ENCODE data around the gene DPEP2.
A peak's percentile ranks its signal among the peaks of the same experiment; 100 is the strongest.
"Not testable (repeated sequence)": the region's sequence is repeated elsewhere in the genome, so short reads cannot be mapped to it uniquely, and the experiment has no call there.

The DPEP2 gene, protein sequence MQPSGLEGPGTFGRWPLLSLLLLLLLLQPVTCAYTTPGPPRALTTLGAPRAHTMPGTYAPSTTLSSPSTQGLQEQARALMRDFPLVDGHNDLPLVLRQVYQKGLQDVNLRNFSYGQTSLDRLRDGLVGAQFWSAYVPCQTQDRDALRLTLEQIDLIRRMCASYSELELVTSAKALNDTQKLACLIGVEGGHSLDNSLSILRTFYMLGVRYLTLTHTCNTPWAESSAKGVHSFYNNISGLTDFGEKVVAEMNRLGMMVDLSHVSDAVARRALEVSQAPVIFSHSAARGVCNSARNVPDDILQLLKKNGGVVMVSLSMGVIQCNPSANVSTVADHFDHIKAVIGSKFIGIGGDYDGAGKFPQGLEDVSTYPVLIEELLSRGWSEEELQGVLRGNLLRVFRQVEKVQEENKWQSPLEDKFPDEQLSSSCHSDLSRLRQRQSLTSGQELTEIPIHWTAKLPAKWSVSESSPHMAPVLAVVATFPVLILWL

DNA sequence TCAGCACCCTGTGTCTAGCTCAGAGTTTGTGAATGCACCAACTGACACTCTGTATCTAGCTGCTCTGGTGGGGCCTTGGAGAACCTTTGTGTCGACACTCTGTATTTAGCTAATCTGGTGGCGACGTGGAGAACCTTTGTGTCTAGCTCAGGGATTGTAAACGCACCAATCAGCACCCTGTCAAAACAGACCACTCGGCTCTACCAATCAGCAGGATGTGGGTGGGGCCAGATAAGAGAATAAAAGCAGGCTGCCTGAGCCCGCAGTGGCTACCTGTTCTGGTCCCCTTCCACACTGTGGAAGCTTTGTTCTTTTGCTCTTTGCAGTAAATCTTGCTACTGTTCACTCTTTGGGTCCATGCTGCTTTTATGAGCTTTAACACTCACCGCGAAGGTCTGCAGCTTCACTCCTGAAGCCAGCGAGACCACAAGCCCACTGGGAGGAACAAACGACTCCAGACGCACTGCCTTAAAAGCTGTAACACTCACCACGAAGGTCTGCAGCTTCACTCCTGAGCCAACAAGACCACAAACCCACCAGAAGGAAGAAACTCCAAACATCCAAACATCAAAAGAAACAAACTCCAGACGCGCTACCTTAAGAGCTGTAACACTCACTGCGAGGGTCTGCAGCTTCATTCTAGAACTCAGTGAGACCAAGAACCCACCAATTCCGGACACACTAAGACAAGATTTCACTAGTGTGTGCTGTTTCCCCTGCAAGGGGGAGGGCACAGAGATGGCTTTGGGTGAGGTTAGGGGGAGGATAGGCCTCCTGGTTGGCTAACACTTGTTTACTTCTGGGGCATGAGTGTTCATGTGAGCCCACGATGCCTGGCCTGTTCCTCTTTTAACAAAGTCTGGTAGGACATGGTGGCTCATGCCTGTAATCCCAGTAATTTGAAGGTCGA, at the start of gene DPEP2:
DPEP2 (minus strand) TSS at position 706 of the 910 bp plus-strand sequence. CDS start 6,272 bp downstream, outside the sequence.
- Mint-ChIP-seq H3K4me1 (ENCODE audit: low read depth) (peaks cover 65% of the 10 kb centered on the region), H3K36me3 (ENCODE audit: low read depth) (peaks cover 39% of the 10 kb centered on the region), H3K27ac (peak within 1 kb of the TSS; percentile 98), H3K4me3 (peak within 1 kb of the TSS; percentile 76)
- intact Hi-C loops (cut with micrococcal nuclease); H3K27me3 Mint-ChIP-seq; H3K9me3 Mint-ChIP-seq: not testable (repeated sequence)

DNA sequence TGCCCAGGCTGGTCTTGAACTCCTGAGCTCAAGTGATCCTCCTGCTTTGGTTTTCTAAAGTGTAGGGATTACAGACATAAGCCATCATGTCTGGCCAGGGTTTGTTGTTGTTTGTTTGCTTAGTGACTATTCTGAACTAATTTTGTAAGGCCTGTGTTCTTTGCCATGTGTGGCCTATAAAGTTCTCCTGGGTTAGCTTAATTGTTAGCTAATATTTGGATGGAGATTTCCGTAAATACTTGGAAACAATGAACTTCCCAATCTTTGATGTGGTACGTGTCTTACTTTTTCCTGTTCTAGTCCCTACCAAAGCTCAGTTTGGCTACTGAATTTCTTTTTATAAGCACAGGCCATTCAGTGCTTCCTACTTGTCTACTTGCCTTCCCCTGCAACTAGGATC, 48.7 kb upstream of the DPEP2 start:
- Mint-ChIP-seq H3K9me3 (no peaks in the 10 kb centered on the region), H3K27me3 (no peaks in the 10 kb centered on the region), H3K36me3 (ENCODE audit: low read depth) (peaks cover 85% of the 10 kb centered on the region), H3K4me1 (ENCODE audit: low read depth) (peaks cover 19% of the 10 kb centered on the region), H3K4me3 (no peak overlapping the region), H3K27ac (no peak overlapping the region)
- intact Hi-C loops (cut with micrococcal nuclease) = no loop called here

DNA sequence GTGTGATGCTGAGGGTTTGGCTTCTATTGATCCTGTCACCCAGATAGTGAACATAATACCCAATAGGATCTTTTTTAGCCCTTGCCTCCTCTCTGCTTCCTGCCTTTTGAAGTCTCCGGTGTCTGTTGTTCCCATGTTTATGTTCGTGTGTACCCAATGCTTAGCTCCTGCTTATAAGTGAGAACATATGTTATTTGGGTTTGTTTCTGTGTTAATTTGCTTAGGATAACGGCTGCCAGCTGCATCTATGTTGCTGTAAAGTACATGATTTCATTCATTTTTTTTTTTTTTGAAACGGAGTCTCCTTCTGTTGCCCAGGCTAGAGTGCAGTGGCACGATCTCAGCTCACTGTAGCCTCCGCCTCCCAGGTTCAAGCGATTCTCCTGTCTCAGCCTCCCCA, 46.8 kb upstream of the DPEP2 start:
- H3K27ac Mint-ChIP-seq = no peak overlapping the region
- H3K36me3 Mint-ChIP-seq (ENCODE audit: low read depth) = peaks cover 69% of the 10 kb centered on the region
- no peaks in the 10 kb centered on the region for H3K27me3 Mint-ChIP-seq
- H3K4me1 Mint-ChIP-seq (ENCODE audit: low read depth) = peaks cover 27% of the 10 kb centered on the region
- H3K4me3 Mint-ChIP-seq = no peak overlapping the region
- intact Hi-C loops (cut with micrococcal nuclease) = no loop called here
- H3K9me3 Mint-ChIP-seq = no peaks in the 10 kb centered on the region

DNA sequence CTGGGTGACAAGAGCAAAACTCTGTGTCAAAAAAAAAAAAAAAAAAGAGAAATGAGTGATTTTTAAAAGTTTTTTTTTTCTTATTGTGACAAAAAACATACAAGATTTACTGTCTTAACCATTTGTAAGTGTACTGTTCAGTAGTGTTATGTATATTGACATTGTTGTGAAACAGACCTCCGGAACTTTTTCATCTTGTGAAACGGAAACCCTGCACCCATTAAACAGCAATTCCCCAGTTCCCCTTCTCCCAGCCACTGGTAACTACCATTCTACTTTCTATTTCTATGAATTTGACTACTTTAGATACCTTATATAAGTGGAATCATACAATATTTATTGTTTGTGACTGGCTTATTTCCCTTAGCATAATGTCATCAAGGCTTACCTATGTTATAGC, 42.5 kb upstream of the DPEP2 start:
- no peaks in the 10 kb centered on the region for H3K27me3 Mint-ChIP-seq
- peaks cover 50% of the 10 kb centered on the region for H3K4me1 Mint-ChIP-seq (ENCODE audit: low read depth)
- peaks cover 47% of the 10 kb centered on the region for H3K36me3 Mint-ChIP-seq (ENCODE audit: low read depth)
- peak overlapping the region; percentile 62 for H3K27ac Mint-ChIP-seq
- H3K4me3 Mint-ChIP-seq = no peak overlapping the region
- intact Hi-C loops (cut with micrococcal nuclease) = loop anchor here (5.0 kb wide), 1 partner anchor 369 kb away; no protein-coding TSS in a partner anchor
- no peaks in the 10 kb centered on the region for H3K9me3 Mint-ChIP-seq

DNA sequence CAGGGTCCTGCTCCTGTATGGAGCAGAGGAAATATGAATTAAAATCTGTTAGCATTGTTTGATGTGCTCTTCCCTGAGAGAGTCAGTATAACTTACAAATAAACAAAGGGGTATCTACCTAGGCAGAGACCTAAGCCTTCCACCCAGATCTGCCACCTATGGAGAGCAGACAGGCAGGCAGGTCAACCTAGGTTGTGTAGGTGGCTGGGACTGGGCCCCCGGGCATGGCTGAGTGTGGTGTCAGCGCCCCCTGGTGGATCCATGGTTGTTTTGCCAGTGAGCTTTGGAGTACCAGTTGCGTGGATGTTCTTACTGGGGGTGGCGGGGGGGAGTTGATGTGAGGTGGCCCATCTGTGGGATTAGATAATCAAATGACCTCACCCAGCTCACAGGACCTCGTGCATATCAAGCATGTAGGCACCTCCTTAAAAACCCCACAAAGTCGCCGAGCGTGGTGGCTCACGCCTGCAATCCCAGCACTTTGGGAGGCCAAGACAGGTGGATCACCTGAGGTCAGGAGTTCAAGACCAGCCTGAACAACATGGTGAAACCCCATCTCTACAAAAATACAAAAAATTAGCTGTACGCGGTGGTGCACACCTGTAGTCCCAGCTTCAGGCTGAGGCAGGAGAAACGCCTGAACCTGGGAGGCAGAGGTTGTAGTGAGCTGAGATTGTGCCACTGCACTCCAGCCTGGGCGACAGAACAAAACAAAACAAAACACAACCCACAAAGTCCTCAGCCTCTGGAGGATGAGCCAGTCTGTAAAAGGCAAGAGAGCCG, 41.4 kb upstream of the DPEP2 start:
- intact Hi-C loops (cut with micrococcal nuclease) = loop anchor here (1.0 to 5.0 kb wide), 2 partner anchors 47 to 368 kb away; no protein-coding TSS in a partner anchor
- Mint-ChIP-seq H3K36me3 (ENCODE audit: low read depth) (peaks cover 40% of the 10 kb centered on the region), H3K9me3 (no peaks in the 10 kb centered on the region), H3K27me3 (no peaks in the 10 kb centered on the region), H3K4me1 (ENCODE audit: low read depth) (peaks cover 53% of the 10 kb centered on the region), H3K4me3 (no peak overlapping the region), H3K27ac (peak overlapping the region; percentile 62)

DNA sequence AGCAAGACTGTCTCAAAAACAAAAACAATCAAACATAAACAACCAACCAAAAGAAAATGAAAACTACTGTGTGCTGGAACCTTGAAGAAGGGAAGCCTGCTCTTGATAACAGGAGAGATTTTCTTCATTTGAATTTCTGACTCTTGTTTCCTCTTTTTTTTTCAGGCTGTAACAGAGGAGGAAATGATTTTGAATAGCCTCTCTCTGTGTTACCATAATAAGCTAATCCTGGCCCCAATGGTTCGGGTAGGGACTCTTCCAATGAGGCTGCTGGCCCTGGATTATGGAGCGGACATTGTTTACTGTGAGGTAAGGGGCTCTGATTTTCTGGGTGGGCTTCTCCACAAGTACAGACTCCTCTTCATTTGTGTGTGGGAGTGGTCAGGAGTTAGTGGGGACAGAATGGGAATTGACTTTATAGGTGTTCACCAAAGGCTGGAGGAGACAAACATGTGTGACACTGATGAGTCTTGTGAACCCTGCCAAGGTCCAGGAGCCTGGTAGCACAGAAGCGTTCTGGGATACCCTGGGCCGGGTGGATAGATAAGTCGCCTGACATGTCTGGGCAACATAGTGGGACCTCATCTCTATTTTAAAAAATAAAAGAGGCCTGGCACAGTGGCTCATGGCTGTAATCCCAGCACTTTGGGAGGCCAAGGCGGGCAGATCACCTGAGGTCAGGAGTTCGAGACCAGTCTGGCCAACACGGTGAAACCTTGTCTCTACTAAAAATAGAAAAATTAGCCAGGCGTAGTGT, 38.7 kb upstream of the DPEP2 start:
- Mint-ChIP-seq H3K4me1 (ENCODE audit: low read depth) (peaks cover 45% of the 10 kb centered on the region), H3K36me3 (ENCODE audit: low read depth) (peaks cover 31% of the 10 kb centered on the region), H3K9me3 (no peaks in the 10 kb centered on the region), H3K4me3 (peak overlapping the region; percentile 61), H3K27ac (peak overlapping the region; percentile 88), H3K27me3 (no peaks in the 10 kb centered on the region)
- intact Hi-C loops (cut with micrococcal nuclease) = loop anchor here (5.0 kb wide), 1 partner anchor 101 kb away; the partner anchor contains the start of gene PSMB10

DNA sequence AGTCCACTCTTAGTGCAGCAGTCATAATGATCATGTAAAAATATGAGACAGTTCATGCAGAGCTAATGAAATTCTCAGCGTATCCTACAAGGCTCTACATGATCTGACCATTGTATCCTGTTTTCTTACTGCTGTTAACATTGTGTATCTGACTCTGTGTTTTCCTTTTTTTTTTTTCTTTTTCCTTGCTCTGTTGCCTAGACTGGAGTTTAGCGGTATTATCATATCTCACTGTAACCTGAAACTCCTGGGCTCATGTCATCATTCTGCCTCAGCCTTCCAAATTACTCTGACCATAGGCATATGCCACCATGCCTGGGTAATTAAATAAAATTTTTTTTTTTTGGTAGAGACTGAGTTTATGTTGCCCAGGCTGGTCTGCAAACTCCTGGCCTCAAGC, 35.9 kb upstream of the DPEP2 start:
- Mint-ChIP-seq H3K36me3 (ENCODE audit: low read depth) (peaks cover 44% of the 10 kb centered on the region), H3K27ac (no peak overlapping the region), H3K27me3 (no peaks in the 10 kb centered on the region), H3K4me1 (ENCODE audit: low read depth) (peaks cover 38% of the 10 kb centered on the region), H3K4me3 (no peak overlapping the region), H3K9me3 (no peaks in the 10 kb centered on the region)
- intact Hi-C loops (cut with micrococcal nuclease) = loop anchor here (5.0 kb wide), 1 partner anchor 98 kb away; the partner anchor contains the start of gene PSMB10

DNA sequence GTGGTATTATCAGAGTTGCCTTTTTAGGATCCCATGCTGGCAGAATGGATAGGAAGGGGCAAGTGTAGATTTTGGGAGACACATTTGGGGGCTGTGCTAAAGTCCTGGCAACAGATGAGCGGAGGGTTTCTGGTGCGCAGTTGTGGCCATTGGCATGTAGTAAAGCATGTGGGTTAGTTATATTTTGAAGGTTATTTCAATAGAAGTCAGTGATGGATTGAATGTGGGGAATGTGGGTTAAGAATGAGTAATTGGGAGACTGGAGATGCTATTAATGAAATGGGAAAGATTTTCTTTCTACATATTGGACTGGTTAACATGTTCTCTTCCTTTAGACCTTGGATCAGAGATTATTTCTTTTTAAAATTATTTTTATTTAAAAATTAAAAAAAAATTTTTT, 33.8 kb upstream of the DPEP2 start:
- no peak overlapping the region for H3K4me3 Mint-ChIP-seq
- peaks cover 39% of the 10 kb centered on the region for H3K36me3 Mint-ChIP-seq (ENCODE audit: low read depth)
- no peak overlapping the region for H3K27ac Mint-ChIP-seq
- H3K27me3 Mint-ChIP-seq = no peaks in the 10 kb centered on the region
- H3K4me1 Mint-ChIP-seq (ENCODE audit: low read depth) = peaks cover 21% of the 10 kb centered on the region
- intact Hi-C loops (cut with micrococcal nuclease) = no loop called here
- no peaks in the 10 kb centered on the region for H3K9me3 Mint-ChIP-seq

DNA sequence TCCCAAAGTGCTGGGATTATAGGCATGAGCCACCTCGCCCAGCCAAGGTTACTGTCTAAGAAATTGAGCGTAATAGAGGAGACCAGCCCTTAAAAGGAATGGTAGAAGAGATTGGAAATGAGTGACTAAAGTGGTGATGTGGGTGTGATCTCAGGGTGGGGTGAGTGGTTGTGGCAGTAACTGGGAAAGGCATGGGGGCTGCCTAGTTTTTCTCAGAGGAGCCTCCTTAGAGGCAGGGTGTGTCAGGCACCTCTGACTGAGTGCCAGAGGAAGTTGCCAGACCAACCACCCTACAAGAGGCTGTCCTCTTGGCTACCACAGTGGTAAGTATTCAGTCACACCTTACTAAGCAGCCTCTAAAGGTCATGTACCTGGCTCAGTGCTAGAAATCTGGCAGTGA, 32.7 kb upstream of the DPEP2 start:
- no peaks in the 10 kb centered on the region for H3K9me3 Mint-ChIP-seq
- no peaks in the 10 kb centered on the region for H3K27me3 Mint-ChIP-seq
- peaks cover 50% of the 10 kb centered on the region for H3K36me3 Mint-ChIP-seq (ENCODE audit: low read depth)
- intact Hi-C loops (cut with micrococcal nuclease) = no loop called here
- no peak overlapping the region for H3K27ac Mint-ChIP-seq
- H3K4me3 Mint-ChIP-seq = no peak overlapping the region
- H3K4me1 Mint-ChIP-seq (ENCODE audit: low read depth) = peaks cover 11% of the 10 kb centered on the region

DNA sequence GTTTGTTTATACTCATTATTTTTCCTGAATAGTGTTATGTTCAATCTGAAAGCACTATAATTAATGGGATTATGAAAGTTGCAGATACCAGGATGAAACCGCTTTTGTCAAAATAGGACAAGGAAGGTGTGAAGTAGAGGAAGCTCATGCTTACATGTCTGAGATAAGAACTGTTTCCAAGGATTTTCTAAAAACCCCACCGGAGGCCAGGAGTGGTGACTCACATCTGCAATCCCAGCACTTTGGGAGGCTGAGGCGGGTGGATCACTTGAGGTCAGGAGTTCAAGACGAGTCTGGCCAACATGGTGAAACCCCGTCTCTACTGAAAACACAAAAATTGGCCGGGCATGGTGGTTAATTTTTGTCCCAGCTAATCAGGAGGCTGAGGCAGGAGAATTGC, 30.8 kb upstream of the DPEP2 start:
- H3K4me3 Mint-ChIP-seq; H3K27ac Mint-ChIP-seq; H3K4me1 Mint-ChIP-seq (ENCODE audit: low read depth); intact Hi-C loops (cut with micrococcal nuclease); H3K27me3 Mint-ChIP-seq; H3K9me3 Mint-ChIP-seq: not testable (repeated sequence)
- H3K36me3 Mint-ChIP-seq (ENCODE audit: low read depth) = peaks cover 53% of the 10 kb centered on the region

DNA sequence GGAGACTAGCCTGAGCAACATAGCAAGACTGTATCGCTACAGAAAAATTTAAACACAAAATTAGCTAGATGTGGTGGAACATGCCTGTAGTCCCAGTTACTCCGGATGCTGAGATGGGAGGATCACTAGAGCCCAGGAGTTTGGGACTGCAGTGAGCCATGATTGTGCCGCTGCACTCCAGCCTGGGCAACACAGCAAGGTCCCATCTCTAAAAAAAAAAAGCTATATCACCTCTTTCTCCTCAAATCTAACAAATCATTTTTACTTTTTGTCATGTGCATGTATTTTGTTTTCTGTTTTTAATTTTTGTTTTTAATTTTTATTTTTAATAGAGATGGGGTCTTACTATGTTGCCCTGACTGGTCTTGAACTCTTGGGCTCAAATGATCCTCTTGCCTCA, 29.7 kb upstream of the DPEP2 start:
- intact Hi-C loops (cut with micrococcal nuclease) = no loop called here
- Mint-ChIP-seq H3K4me1 (ENCODE audit: low read depth) (peaks cover 12% of the 10 kb centered on the region), H3K36me3 (ENCODE audit: low read depth) (peaks cover 51% of the 10 kb centered on the region), H3K4me3 (no peak overlapping the region), H3K9me3 (no peaks in the 10 kb centered on the region), H3K27me3 (no peaks in the 10 kb centered on the region), H3K27ac (no peak overlapping the region)

DNA sequence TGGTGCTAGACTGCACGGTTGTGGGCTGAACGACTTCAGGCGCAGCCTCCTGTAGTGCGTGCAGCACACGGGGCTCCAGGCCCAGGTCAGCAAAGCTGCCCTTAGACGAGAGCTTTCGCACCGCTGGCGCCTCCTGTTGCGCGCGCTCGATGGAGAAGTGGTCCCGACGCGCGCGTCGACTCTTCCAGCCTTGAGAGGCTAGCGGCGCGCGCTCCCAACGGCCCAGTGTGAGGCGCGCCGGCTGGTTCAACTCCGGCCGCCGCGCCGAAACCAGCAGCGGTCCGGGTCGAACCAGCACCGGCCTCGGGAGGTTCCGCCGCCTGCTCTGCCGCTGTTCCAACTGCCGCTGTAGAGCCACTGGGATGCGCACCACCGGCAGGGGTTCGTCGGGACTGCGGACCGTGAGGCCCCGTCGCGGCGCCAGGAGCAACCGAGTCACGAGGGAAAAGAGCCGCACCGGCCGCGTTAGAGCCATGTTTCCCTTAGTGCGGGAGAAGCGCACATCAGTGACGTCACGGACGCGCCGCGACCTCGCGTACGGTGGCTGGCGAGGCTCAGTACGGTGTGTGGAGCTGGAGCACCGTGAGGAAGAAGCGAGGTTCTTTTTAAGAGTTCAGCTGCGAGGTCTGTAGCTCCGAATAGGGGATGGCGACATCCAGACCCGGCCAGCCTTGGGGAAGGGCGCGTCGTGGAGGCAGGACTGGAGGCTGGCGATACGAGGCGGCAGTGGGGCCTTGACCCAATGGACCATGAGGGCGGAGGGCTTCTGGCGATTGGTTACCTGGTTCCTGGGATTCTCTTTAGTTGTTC, 23.6 kb upstream of the DPEP2 start, which contains the start of the genes DDX28 and DUS2:
DDX28 (minus strand) TSS at position 505 of the 810 bp plus-strand sequence; CDS start at position 475, 30 bp downstream.
DUS2 (plus strand) TSS at position 557 of the 810 bp plus-strand sequence. CDS start 14,740 bp downstream, outside the sequence.
- H3K4me3 Mint-ChIP-seq = peak within 1 kb of the TSS; percentile 90
- H3K27ac Mint-ChIP-seq = peak within 1 kb of the TSS; percentile 92
- H3K4me1 Mint-ChIP-seq (ENCODE audit: low read depth) = peaks cover 27% of the 10 kb centered on the region
- H3K36me3 Mint-ChIP-seq (ENCODE audit: low read depth) = peaks cover 56% of the 10 kb centered on the region
- no peaks in the 10 kb centered on the region for H3K9me3 Mint-ChIP-seq
- intact Hi-C loops (cut with micrococcal nuclease) = loop anchor here (1.0 to 2.0 kb wide), 2 partner anchors 22 to 30 kb away; no protein-coding TSS in a partner anchor
- H3K27me3 Mint-ChIP-seq = no peaks in the 10 kb centered on the region
